ENCODE measurements around the gene DLST. TPM values are rescaled to one million over a fixed set of nuclear protein-coding genes. Genes with fewer than 3 reads are reported as not detected.
"Not testable (repeated sequence)": the region's sequence is repeated elsewhere in the genome, so short reads cannot be mapped to it uniquely, and the experiment has no call there.

DLST gene
- total and polyA plus RNA-seq, 2 of the 4 experiments (the other 2 are of a cell fraction) = 58.6 to 119 TPM

DNA sequence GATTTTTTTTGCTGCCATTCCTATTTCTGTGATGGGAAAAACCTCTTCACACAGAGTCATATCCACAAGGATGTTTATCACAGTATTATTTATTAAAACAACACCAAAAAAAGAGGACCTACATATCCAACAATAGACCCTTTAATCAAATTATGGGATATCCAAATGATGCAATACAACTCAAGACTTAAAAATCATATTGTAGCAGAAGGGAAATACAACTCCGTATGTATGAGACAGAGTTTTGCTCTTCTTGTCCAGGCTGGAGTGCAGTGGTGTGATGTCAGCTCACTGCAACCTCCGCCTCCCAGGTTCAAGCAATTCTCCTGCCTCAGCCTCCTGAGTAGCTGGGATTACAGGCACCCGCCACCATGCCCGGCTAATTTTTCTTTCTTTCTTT is 51.2 kb downstream of the DLST start:
- H3K27me3 ChIP-seq (ENCODE audit: control insufficient read depth, insufficient read depth, low read length); H2BK20ac ChIP-seq (ENCODE audit: low read depth, low read length); H3K79me1 ChIP-seq (ENCODE audit: low read depth in 1 of 2, low read length in 2 of 2); BruUV-seq (replicated peaks); H3K4me3 ChIP-seq (ENCODE audit: insufficient read depth, low read depth, low read length); H3K18ac ChIP-seq (ENCODE audit: low read depth, low read length); H3K23ac ChIP-seq (ENCODE audit: low read depth, low read length); intact Hi-C loops (cut with micrococcal nuclease); H2AK9ac ChIP-seq (replicated peaks; ENCODE audit: low read depth, low read length, poor library complexity); H3K9ac ChIP-seq (ENCODE audit: low read depth, low read length); ATAC-seq (ENCODE audit: low read depth); H4K91ac ChIP-seq (ENCODE audit: insufficient read depth, low read depth, low read length); H3K14ac ChIP-seq (replicated peaks; ENCODE audit: low read depth, low read length); H2AK5ac ChIP-seq (ENCODE audit: low read depth, low read length); H3K36me3 ChIP-seq (ENCODE audit: control insufficient read depth, insufficient read depth, low read length); H2BK120ac ChIP-seq (ENCODE audit: low read depth, low read length); H2BK5ac ChIP-seq (ENCODE audit: low read depth, low read length, poor library complexity, severe bottlenecking); H3K9me1 ChIP-seq (ENCODE audit: insufficient read depth, low read length); H4K20me1 ChIP-seq (ENCODE audit: insufficient read depth, low read length); H3K27ac ChIP-seq (ENCODE audit: insufficient read depth, low read length); H3K9me3 ChIP-seq (ENCODE audit: control insufficient read depth, insufficient read depth, low read length); H3K4me2 ChIP-seq (ENCODE audit: low read depth, low read length); H4K5ac ChIP-seq (ENCODE audit: low read depth, low read length); CTCF ChIA-PET; DNase-seq; H3K4ac ChIP-seq (ENCODE audit: low read depth, low read length); H4K8ac ChIP-seq (ENCODE audit: low read depth in 2 of 2, low read length in 2 of 2); H2AFZ ChIP-seq (replicated peaks; ENCODE audit: low read length, poor library complexity); H3K56ac ChIP-seq (ENCODE audit: extremely low read depth, insufficient read depth, low read length); in situ Hi-C loops (cut with MboI; ENCODE audit: low sequenced_read_pairs); POLR2A ChIA-PET (ENCODE audit: unreplicated experiment); dilution Hi-C loops (cut with HindIII; ENCODE audit: low sequenced_read_pairs, unreplicated experiment): not testable (repeated sequence)
- peak; percentile 30; the same call in 1 of the 2 replicates for TF ChIP-seq CEBPB (IDR thresholded peaks at IDR 0.05; ENCODE audit: low read depth, low read length)
- H3K4me1 ChIP-seq (ENCODE audit: control insufficient read depth, insufficient read depth, low read length) = peaks cover 13% of the 10 kb centered on the region; the same call in 1 of the 2 replicates
- no CpG with 5 or more reads among the region's 4 CpGs for WGBS, 2 experiments (ENCODE audit: extremely low coverage in 2 of 2, insufficient read length in 1 of 2)
- H2BK15ac ChIP-seq (ENCODE audit: low read depth, low read length) = peak overlapping the region; percentile 33; the same call in 1 of the 3 replicates

Measured in IMR-90 (cell line).